ENCODE results near the gene SLC2A3. TPM values are rescaled to one million over a fixed set of nuclear protein-coding genes. Genes with fewer than 3 reads are reported as not detected.

The SLC2A3 gene
- total and polyA plus RNA-seq, 2 donors (not counting 3 experiments of a cell fraction or from before 2014, with no cell fraction given): 13.9 to 20.8 TPM

DNA sequence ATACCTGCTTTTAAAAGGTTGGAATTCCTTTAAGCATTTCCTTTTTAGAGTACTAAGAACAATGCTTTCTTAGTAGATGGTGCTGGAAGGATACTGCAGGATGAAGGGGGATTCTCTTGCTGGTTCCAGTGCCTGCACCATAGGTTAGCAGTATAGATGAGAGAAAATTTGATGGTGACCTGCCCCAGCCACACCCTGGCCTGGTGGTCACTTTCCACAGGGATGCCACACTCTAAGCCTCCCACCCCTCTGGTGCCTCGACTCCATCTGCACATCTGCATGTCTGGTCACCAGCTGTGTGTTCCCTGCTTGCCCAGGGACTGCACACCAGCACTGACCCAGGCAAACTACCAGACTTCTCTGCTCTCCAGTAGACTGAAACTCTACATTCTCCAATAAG lies 19.1 kb downstream of the SLC2A3 start:
- no TSS peak for BruUV-seq (replicated peaks)
- TF ChIP-seq POLR2A (IDR thresholded peaks at IDR 0.05; ENCODE audit: low read depth, low read length) (no peak), JUN (IDR thresholded peaks at IDR 0.05; ENCODE audit: borderline replicate concordance, insufficient read depth, insufficient read length, low read depth) (no peak), GATA2 (IDR thresholded peaks at IDR 0.05; ENCODE audit: insufficient read depth, insufficient read length, low read depth, low read length) (no peak), MAX (IDR thresholded peaks at IDR 0.05; ENCODE audit: insufficient read depth, insufficient read length) (no peak)
- TF ChIP-seq, protein P1, sequence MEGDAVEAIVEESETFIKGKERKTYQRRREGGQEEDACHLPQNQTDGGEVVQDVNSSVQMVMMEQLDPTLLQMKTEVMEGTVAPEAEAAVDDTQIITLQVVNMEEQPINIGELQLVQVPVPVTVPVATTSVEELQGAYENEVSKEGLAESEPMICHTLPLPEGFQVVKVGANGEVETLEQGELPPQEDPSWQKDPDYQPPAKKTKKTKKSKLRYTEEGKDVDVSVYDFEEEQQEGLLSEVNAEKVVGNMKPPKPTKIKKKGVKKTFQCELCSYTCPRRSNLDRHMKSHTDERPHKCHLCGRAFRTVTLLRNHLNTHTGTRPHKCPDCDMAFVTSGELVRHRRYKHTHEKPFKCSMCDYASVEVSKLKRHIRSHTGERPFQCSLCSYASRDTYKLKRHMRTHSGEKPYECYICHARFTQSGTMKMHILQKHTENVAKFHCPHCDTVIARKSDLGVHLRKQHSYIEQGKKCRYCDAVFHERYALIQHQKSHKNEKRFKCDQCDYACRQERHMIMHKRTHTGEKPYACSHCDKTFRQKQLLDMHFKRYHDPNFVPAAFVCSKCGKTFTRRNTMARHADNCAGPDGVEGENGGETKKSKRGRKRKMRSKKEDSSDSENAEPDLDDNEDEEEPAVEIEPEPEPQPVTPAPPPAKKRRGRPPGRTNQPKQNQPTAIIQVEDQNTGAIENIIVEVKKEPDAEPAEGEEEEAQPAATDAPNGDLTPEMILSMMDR (IDR thresholded peaks at IDR 0.05; ENCODE audit: extremely low read depth in 1 of 2, insufficient read depth in 1 of 2, low read depth in 1 of 2, low read length in 2 of 2): no peak
- H3K27ac ChIP-seq (ENCODE audit: insufficient read depth, low read depth, low read length): no peak overlapping the region
- H3K9ac ChIP-seq (replicated peaks; ENCODE audit: extremely low read depth, insufficient read depth, low read length): no peak overlapping the region
- no peak overlapping the region for H3K4me2 ChIP-seq (ENCODE audit: insufficient read depth, low read length)
- H2AFZ ChIP-seq (ENCODE audit: low read depth, low read length): no peak overlapping the region
- no peaks in the 10 kb centered on the region for H3K79me2 ChIP-seq (ENCODE audit: control insufficient read depth, insufficient read depth, low read length)
- peaks cover under 1 to 3% of the 10 kb centered on the region in 2 experiments for H3K36me3 ChIP-seq (ENCODE audit: control insufficient read depth in 2 of 2, extremely low read depth in 1 of 2, insufficient read depth in 2 of 2, low read length in 2 of 2)
- FAIRE-seq (no peak), DNase-seq (ENCODE audit: low read depth, low spot score) (no peak)
- H3K4me1 ChIP-seq (ENCODE audit: control insufficient read depth, extremely low read depth, insufficient read depth, low read length): no peaks in the 10 kb centered on the region
- dilution Hi-C loops (cut with MboI; ENCODE audit: extremely low pct_ligation_motif_present, low sequenced_read_pairs) (no loop called here), intact Hi-C loops (cut with micrococcal nuclease) (no loop called here)
- no peaks in the 10 kb centered on the region for H3K9me3 ChIP-seq (replicated peaks; ENCODE audit: control insufficient read depth, insufficient read depth, low read length)
- POLR2A ChIA-PET: interaction anchor here (0.6 kb wide), 1 partner anchor 44 kb away, joined by 5 read pairs; no protein-coding TSS in a partner anchor
- no peaks in the 10 kb centered on the region for H3K9me1 ChIP-seq (replicated peaks; ENCODE audit: control insufficient read depth, extremely low read depth, insufficient read depth, low read length)
- H3K4me3 ChIP-seq (replicated peaks in 1 of 3; ENCODE audit: insufficient read depth in 1 of 3, low read depth in 1 of 3, low read length in 3 of 3): no peak overlapping the region
- H3K27me3 ChIP-seq (ENCODE audit: control insufficient read depth in 2 of 2, insufficient read depth in 2 of 2, low read length in 2 of 2): no peaks in the 10 kb centered on the region
- H4K20me1 ChIP-seq (replicated peaks; ENCODE audit: control insufficient read depth, extremely low read depth, insufficient read depth, low read length): no peaks in the 10 kb centered on the region
- CTCF ChIA-PET: interaction anchor here (1.8 to 3.2 kb wide), 2 partner anchors 10 to 17 kb away, joined by 5 to 13 read pairs; no protein-coding TSS in a partner anchor
